Testis (tissue), 3 donors: ENCODE results near the gene CDON. TPM values are rescaled to one million over a fixed set of nuclear protein-coding genes. Genes with fewer than 3 reads are reported as not detected.

ENCODE experiments used
- DNase-seq: peaks from one replicate; pipeline ENCODE4 v3.0.0-alpha.2; 2019
- H3K27ac ChIP-seq, 2 donors: fragments of 200-600 bp; sonication (generic); one replicate each; pipeline ENCODE4 v1.5.1; 2019
- H3K27me3 ChIP-seq: fragments of 200-600 bp; sonication (generic); one replicate; pipeline ENCODE4 v1.5.1; 2019
- H3K36me3 ChIP-seq: fragments of 200-600 bp; sonication (generic); one replicate; pipeline ENCODE4 v1.5.1; 2017; ENCODE audit warnings: low read depth; ENCODE audit errors: missing control alignments
- H3K4me1 ChIP-seq: fragments of 200-600 bp; sonication (generic); one replicate; pipeline ENCODE4 v1.5.1; 2019
- H3K4me3 ChIP-seq, 2 donors: fragments of 200-600 bp; sonication (generic); one replicate each; pipeline ENCODE4 v1.5.1; 2017 to 2019
- H3K9me3 ChIP-seq: fragments of 200-600 bp; sonication (generic); one replicate; pipeline ENCODE4 v1.5.1; 2017
- POLR2A ChIP-seq: fragments of 450-650 bp; IDR thresholded peaks from one replicate; pipeline ENCODE4 v1.6.1; 2017; ENCODE audit warnings: antibody characterized with exemption, mild to moderate bottlenecking, moderate library complexity
- WGBS, 2 donors: methylation state at CpG; one replicate each; pipeline ENCODE4 v1.1.5; 2018; 5-methylcytosine and 5-hydroxymethylcytosine counted together
- intact Hi-C: fragments of 100-400 bp; cut with DNase I; formaldehyde crosslinking; loops from one replicate; pipeline ENCODE4 v1.15.1; 2023; ENCODE audit warnings: low total_unique reads
- polyA plus RNA-seq: library from polyadenylated mRNA; stranded (reverse); fragments of 350-450 nt; fragmentation: Illumina TruSeq; extraction: RNeasy Lipid Tissue Mini Kit (QIAGEN cat#74804); gene quantifications from one replicate; pipeline ENCODE4 v1.2.3, GENCODE V29; 2014; ENCODE audit warnings: low read depth, low replicate concordance; ENCODE audit not compliant: insufficient read depth
- total RNA-seq, 2 donors: library from RNA; depleted of rRNA; stranded (reverse); fragments of >200 nt; gene quantifications; one replicate each; pipeline ENCODE4 v1.2.3, GENCODE V29; 2016
- TF ChIP-seq, protein P1 (sequence below), 3 experiments: fragments of 450-650 bp in 2 of 3; fragments of 200-600 bp in 1 of 3; sonication (generic) in 1 of 3; IDR thresholded peaks; one replicate each; pipeline ENCODE4 v1.5.1; 2016 to 2019; ENCODE audit warnings: antibody characterized with exemption in 3 of 3, mild to moderate bottlenecking in 2 of 3, moderate library complexity in 1 of 3

Gene CDON
- total and polyA plus RNA-seq, 3 donors from 2014 or later, result 20.6 to 27.7 (median 23.9) TPM

GRCh38 chr11:125979511-125979910, 83.2 kb downstream of the CDON start:
- H3K4me3 ChIP-seq, result no peak overlapping the region
- H3K27me3 ChIP-seq, result no peaks in the 10 kb centered on the region
- DNase-seq, result no peak
- TF ChIP-seq, protein P1, sequence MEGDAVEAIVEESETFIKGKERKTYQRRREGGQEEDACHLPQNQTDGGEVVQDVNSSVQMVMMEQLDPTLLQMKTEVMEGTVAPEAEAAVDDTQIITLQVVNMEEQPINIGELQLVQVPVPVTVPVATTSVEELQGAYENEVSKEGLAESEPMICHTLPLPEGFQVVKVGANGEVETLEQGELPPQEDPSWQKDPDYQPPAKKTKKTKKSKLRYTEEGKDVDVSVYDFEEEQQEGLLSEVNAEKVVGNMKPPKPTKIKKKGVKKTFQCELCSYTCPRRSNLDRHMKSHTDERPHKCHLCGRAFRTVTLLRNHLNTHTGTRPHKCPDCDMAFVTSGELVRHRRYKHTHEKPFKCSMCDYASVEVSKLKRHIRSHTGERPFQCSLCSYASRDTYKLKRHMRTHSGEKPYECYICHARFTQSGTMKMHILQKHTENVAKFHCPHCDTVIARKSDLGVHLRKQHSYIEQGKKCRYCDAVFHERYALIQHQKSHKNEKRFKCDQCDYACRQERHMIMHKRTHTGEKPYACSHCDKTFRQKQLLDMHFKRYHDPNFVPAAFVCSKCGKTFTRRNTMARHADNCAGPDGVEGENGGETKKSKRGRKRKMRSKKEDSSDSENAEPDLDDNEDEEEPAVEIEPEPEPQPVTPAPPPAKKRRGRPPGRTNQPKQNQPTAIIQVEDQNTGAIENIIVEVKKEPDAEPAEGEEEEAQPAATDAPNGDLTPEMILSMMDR (IDR thresholded peaks at IDR 0.05), result no peak
- TF ChIP-seq POLR2A, result no peak
- peaks cover 7% of the 10 kb centered on the region for H3K4me1 ChIP-seq
- H3K9me3 ChIP-seq, result no peaks in the 10 kb centered on the region
- no peak overlapping the region for H3K27ac ChIP-seq
- 84% methylated on average over 3 of the region's 3 CpGs for WGBS, 2 donors
- H3K36me3 ChIP-seq, result no peaks in the 10 kb centered on the region
- intact Hi-C loops, result no loop called here

DNA sequence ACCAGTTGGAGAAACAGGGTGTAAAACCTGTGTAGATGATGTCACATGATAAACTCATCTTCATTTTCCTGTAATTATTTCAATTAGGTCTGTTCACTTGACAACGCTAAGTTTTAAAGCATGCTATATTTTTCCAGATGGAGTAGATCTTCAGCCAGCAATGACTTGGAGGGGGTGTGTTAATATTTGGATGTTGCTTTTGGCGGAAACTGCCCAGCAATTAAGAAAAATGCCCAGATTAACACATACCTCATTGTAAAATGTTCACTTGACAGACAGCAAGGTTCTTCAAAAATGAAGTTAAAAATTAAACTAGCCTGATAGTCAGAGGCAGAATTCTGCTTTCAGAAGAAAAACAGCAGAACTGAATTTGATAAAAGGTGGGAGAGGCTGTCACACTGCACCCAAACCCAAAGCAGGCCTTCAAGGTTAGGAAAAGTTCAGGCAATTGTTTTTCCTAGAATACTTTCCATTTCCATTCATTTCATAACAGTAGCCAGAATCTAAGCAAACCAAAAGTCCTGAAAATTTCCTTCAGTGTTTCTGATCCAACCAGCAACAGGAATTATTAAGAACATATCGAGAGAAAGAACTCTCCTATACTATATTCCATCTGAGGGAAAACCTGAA, 83.8 kb downstream of the CDON start:
- intact Hi-C loops, result no loop called here

GRCh38 chr11:125978181-125978716, 84.4 kb downstream of the CDON start:
- Histone ChIP-seq H3K27me3 (no peaks in the 10 kb centered on the region), H3K4me3 (no peak overlapping the region), H3K36me3 (no peaks in the 10 kb centered on the region), H3K9me3 (no peaks in the 10 kb centered on the region), H3K27ac (no peak overlapping the region), H3K4me1 (peaks cover 7% of the 10 kb centered on the region)
- DNase-seq, result no peak
- intact Hi-C loops, result no loop called here
- no peak for TF ChIP-seq POLR2A
- TF ChIP-seq, protein P1 (IDR thresholded peaks at IDR 0.05), result no peak
- WGBS, 2 donors, result 74 to 82% methylated on average over 6 of the region's 6 CpGs

More for the DNA sequence above, 83.8 kb downstream of the CDON start:
- H3K4me3 ChIP-seq, result no peak overlapping the region
- no peak overlapping the region for H3K27ac ChIP-seq
- no peaks in the 10 kb centered on the region for H3K36me3 ChIP-seq
- DNase-seq, result no peak
- H3K4me1 ChIP-seq, result peaks cover 7% of the 10 kb centered on the region
- TF ChIP-seq POLR2A, result no peak
- TF ChIP-seq, protein P1 (IDR thresholded peaks at IDR 0.05), result no peak
- H3K27me3 ChIP-seq, result no peaks in the 10 kb centered on the region
- 45 to 88% methylated on average over 3 of the region's 3 CpGs for WGBS, 2 donors
- H3K9me3 ChIP-seq, result no peaks in the 10 kb centered on the region

DNA sequence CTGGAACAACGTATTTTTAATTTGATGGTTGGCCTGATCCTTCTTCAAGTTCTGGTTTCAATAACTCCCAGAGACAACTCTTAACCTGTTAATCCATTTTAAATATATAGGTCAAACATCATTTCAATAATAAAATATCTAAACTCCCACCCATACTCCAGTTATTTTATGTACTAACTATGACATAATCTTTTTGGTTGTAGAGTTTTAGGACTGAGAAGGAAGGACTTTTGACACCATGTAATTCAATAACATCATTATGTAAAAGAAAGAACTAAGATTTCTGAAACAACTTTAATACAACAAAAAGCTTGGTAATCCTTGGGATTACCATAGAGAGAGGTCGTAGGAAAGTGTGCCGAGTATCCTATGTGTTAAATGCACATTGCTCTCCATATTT, 85.3 kb downstream of the CDON start:
- intact Hi-C loops, result no loop called here
- peaks cover 7% of the 10 kb centered on the region for H3K4me1 ChIP-seq
- no peak overlapping the region for H3K27ac ChIP-seq
- H3K4me3 ChIP-seq, result no peak overlapping the region
- no peaks in the 10 kb centered on the region for H3K36me3 ChIP-seq
- H3K9me3 ChIP-seq, result no peaks in the 10 kb centered on the region
- DNase-seq, result no peak
- no peaks in the 10 kb centered on the region for H3K27me3 ChIP-seq
- 89 to 94% methylated on average over 3 of the region's 3 CpGs for WGBS, 2 donors
- TF ChIP-seq POLR2A, result no peak
- TF ChIP-seq, protein P1 (IDR thresholded peaks at IDR 0.05), result no peak

GRCh38 chr11:125976156-125976555, 86.5 kb downstream of the CDON start:
- Histone ChIP-seq H3K36me3 (no peaks in the 10 kb centered on the region), H3K9me3 (no peaks in the 10 kb centered on the region), H3K4me1 (peaks cover 7% of the 10 kb centered on the region), H3K27ac (no peak overlapping the region), H3K27me3 (no peaks in the 10 kb centered on the region), H3K4me3 (no peak overlapping the region)
- no peak for DNase-seq
- intact Hi-C loops, result no loop called here
- TF ChIP-seq POLR2A, result no peak
- TF ChIP-seq, protein P1 (IDR thresholded peaks at IDR 0.05), result no peak
